Panc1 (cell line): ENCODE measurements around the gene ERF. TPM values are rescaled to one million over a fixed set of nuclear protein-coding genes. Genes with fewer than 3 reads are reported as not detected.

ENCODE experiments used
- ATAC-seq: fragments of 200-7000 bp; cut with Tn5 transposase; 2 replicates; pipeline ENCODE4 v1.9.1; 2020; ENCODE audit warnings: mild to moderate bottlenecking, moderate library complexity
- BruUV-seq: library from RNA; stranded (reverse); fragments of 400-500 nt; replicated peaks from 2 replicates; lab custom pipeline; 2021; lab: Mats Ljungman, UMichigan
- CTCF ChIA-PET: fragments of 300-600 bp; sonication (Branson Sonifier 250); formaldehyde crosslinking; loops from one replicate; lab custom pipeline; 2022; ENCODE audit warnings: antibody characterized with exemption; lab: Charles Lee
- POLR2A ChIA-PET: fragments of 300-600 bp; sonication (Branson Sonifier 250); formaldehyde crosslinking; loops from one replicate; lab custom pipeline; 2022; ENCODE audit warnings: antibody characterized with exemption; lab: Charles Lee
- DNase-seq: peaks from one replicate; pipeline ENCODE4 v3.0.0-alpha.2; 2010; ENCODE audit warnings: low read depth, low spot score
- H3K27ac ChIP-seq: 2 replicates; pipeline ENCODE4 v1.5.1; 2011; ENCODE audit warnings: mild to moderate bottlenecking, low read length, inconsistent platforms
- H3K27me3 ChIP-seq: fragments of 200-500 bp; sonication (Bioruptor generic); 2 replicates; pipeline ENCODE4 v1.6.0; 2014; ENCODE audit warnings: low read length, inconsistent platforms; ENCODE audit not compliant: control insufficient read depth, insufficient read depth
- H3K36me3 ChIP-seq: fragments of 200-500 bp; sonication (Bioruptor generic); 2 replicates; pipeline ENCODE4 v1.5.1; 2014; ENCODE audit warnings: inconsistent platforms, mild to moderate bottlenecking, low read length, moderate library complexity; ENCODE audit not compliant: control insufficient read depth, insufficient read depth
- H3K4me1 ChIP-seq: 2 replicates; pipeline ENCODE4 v1.5.1; 2011; ENCODE audit warnings: inconsistent platforms, mild to moderate bottlenecking, low read length, moderate library complexity; ENCODE audit not compliant: control insufficient read depth, insufficient read depth
- H3K4me3 ChIP-seq, 2 experiments: 2 replicates each; pipeline ENCODE4 v1.5.1; 2011 to 2012; ENCODE audit warnings: low read depth in 2 of 2, low read length in 2 of 2, mild to moderate bottlenecking in 2 of 2, inconsistent platforms in 1 of 2, moderate library complexity in 1 of 2
- H3K9me3 ChIP-seq: fragments of 200-500 bp; sonication (Bioruptor generic); 2 replicates; pipeline ENCODE4 v1.5.1; 2014; ENCODE audit warnings: low read depth, mild to moderate bottlenecking, inconsistent platforms, low read length, moderate library complexity; ENCODE audit not compliant: control insufficient read depth, insufficient read depth
- CTCF ChIP-seq: fragments of 450-650 bp; IDR thresholded peaks from 2 replicates; pipeline ENCODE4 v1.5.1; 2017; ENCODE audit warnings: mild to moderate bottlenecking
- POLR2AphosphoS5 ChIP-seq: IDR thresholded peaks from 2 replicates; pipeline ENCODE4 v1.6.1; 2012; ENCODE audit warnings: mild to moderate bottlenecking, low read depth, low read length, moderate library complexity
- SIN3A ChIP-seq: IDR thresholded peaks from 2 replicates; pipeline ENCODE4 v1.6.1; 2012; ENCODE audit warnings: low read depth, mild to moderate bottlenecking, low read length, moderate library complexity, borderline replicate concordance; ENCODE audit not compliant: insufficient read depth
- TCF7L2 ChIP-seq: IDR thresholded peaks from 2 replicates; pipeline ENCODE4 v1.6.1; 2011; ENCODE audit warnings: mild to moderate bottlenecking, low read depth, low read length, inconsistent platforms
- in situ Hi-C: cut with HindIII; loops from 2 replicates; pipeline ENCODE4 v1.10.0; 2016; ENCODE audit warnings: low sequenced_read_pairs, low pct_unique_long_range_greater_than_20kb
- intact Hi-C: fragments of 100-400 bp; cut with micrococcal nuclease; formaldehyde crosslinking; loops from one replicate; pipeline ENCODE4 v1.10.0; 2022; ENCODE audit not compliant: unreplicated experiment
- total RNA-seq: library from RNA; stranded (reverse); gene quantifications from one replicate; pipeline ENCODE4 v1.2.1, GENCODE V29; 2021; ENCODE audit not compliant: unreplicated experiment
- TF ChIP-seq, protein P1 (sequence below), 2 experiments: IDR thresholded peaks; 2 replicates each; pipeline ENCODE4 v1.6.1; 2011 to 2012; ENCODE audit warnings: low read depth in 2 of 2, control low read depth in 1 of 2, low read length in 1 of 2, mild to moderate bottlenecking in 1 of 2, moderate library complexity in 1 of 2; ENCODE audit not compliant: insufficient read depth in 1 of 2

The ERF gene
- total RNA-seq, 1 experiment from 2014 or later = 85.7 TPM

GRCh38 chr19:42247640-42248199 lies 7.2 kb downstream of the ERF start:
- in situ Hi-C loops (no loop called here), intact Hi-C loops (loop anchor here (5.0 kb wide), 1 partner anchor 35 kb away; no protein-coding TSS in a partner anchor)
- no peak for DNase-seq
- no peak for ATAC-seq
- BruUV-seq = no TSS peak
- Histone ChIP-seq H3K27ac (no peak overlapping the region), H3K9me3 (no peaks in the 10 kb centered on the region), H3K4me1 (peaks cover 38% of the 10 kb centered on the region), H3K27me3 (no peaks in the 10 kb centered on the region), H3K4me3 (no peak overlapping the region), H3K36me3 (no peaks in the 10 kb centered on the region; the same call in 1 of the 2 replicates)
- ChIA-PET CTCF (interaction anchor here (0.6 to 4.5 kb wide), 3 partner anchors 32 to 143 kb away, joined by 3 to 38 read pairs (median 13); no protein-coding TSS in a partner anchor), POLR2A (interaction anchor here (0.6 kb wide), 1 partner anchor 123 kb away, joined by 7 read pairs; no protein-coding TSS in a partner anchor)
- TF ChIP-seq TCF7L2 = no peak
- TF ChIP-seq, protein P1, sequence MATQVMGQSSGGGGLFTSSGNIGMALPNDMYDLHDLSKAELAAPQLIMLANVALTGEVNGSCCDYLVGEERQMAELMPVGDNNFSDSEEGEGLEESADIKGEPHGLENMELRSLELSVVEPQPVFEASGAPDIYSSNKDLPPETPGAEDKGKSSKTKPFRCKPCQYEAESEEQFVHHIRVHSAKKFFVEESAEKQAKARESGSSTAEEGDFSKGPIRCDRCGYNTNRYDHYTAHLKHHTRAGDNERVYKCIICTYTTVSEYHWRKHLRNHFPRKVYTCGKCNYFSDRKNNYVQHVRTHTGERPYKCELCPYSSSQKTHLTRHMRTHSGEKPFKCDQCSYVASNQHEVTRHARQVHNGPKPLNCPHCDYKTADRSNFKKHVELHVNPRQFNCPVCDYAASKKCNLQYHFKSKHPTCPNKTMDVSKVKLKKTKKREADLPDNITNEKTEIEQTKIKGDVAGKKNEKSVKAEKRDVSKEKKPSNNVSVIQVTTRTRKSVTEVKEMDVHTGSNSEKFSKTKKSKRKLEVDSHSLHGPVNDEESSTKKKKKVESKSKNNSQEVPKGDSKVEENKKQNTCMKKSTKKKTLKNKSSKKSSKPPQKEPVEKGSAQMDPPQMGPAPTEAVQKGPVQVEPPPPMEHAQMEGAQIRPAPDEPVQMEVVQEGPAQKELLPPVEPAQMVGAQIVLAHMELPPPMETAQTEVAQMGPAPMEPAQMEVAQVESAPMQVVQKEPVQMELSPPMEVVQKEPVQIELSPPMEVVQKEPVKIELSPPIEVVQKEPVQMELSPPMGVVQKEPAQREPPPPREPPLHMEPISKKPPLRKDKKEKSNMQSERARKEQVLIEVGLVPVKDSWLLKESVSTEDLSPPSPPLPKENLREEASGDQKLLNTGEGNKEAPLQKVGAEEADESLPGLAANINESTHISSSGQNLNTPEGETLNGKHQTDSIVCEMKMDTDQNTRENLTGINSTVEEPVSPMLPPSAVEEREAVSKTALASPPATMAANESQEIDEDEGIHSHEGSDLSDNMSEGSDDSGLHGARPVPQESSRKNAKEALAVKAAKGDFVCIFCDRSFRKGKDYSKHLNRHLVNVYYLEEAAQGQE (IDR thresholded peaks at IDR 0.05; ENCODE audit: insufficient read depth in 1 of 2, low read depth in 2 of 2, low read length in 1 of 2) = no peak
- no peak for TF ChIP-seq CTCF
- no peak for TF ChIP-seq POLR2AphosphoS5
- no peak for TF ChIP-seq SIN3A

- CTCF ChIA-PET = interaction anchor here (0.5 to 4.5 kb wide), 4 partner anchors 14 to 65 kb away, joined by 3 to 38 read pairs (median 8); no protein-coding TSS in a partner anchor
These were observed 7.8 kb downstream of the ERF start for GRCh38 chr19:42246922-42247639.

More at GRCh38 chr19:42246922-42247639, 7.8 kb downstream of the ERF start:
- Histone ChIP-seq H3K4me3 (no peak overlapping the region), H3K36me3 (no peaks in the 10 kb centered on the region; the same call in 1 of the 2 replicates), H3K4me1 (peaks cover 38% of the 10 kb centered on the region), H3K9me3 (no peaks in the 10 kb centered on the region), H3K27ac (peak overlapping the region; percentile 72), H3K27me3 (no peaks in the 10 kb centered on the region)
- DNase-seq (no peak), ATAC-seq (no peak)
- no TSS peak for BruUV-seq
- POLR2A ChIA-PET = interaction anchor here (0.6 kb wide), 1 partner anchor 124 kb away, joined by 7 read pairs; no protein-coding TSS in a partner anchor
- intact Hi-C loops = loop anchor here (5.0 kb wide), 1 partner anchor 35 kb away; no protein-coding TSS in a partner anchor
- no peak for TF ChIP-seq SIN3A
- TF ChIP-seq, protein P1 (IDR thresholded peaks at IDR 0.05; ENCODE audit: insufficient read depth in 1 of 2, low read depth in 2 of 2, low read length in 1 of 2) = no peak
- TF ChIP-seq POLR2AphosphoS5 = no peak; the same call in 1 of the 2 replicates
- TF ChIP-seq CTCF = no peak
- TF ChIP-seq TCF7L2 = no peak
- in situ Hi-C loops = no loop called here
